Activated T-cell treated with anti-CD3 and anti-CD28 coated beads, Interleukin-2, amount 50 U/mL, for 4 hours (primary cell): ENCODE data around the gene RNU1-4. TPM values are rescaled to one million over a fixed set of nuclear protein-coding genes. Genes with fewer than 3 reads are reported as not detected.
"Not testable (repeated sequence)": the region's sequence is repeated elsewhere in the genome, so short reads cannot be mapped to it uniquely, and the experiment has no call there.

Experiments
- ATAC-seq, 2 donors: fragments of 200-7000 bp; cut with Tn5 transposase; one replicate each; pipeline ENCODE4 v1.10.0; 2021
- DNase-seq: peaks from one replicate; pipeline ENCODE4 v3.0.0-alpha.2; 2020
- H3K27me3 Mint-ChIP-seq: one replicate; pipeline ENCODE4 v1.8.0; 2021; ENCODE audit warnings: low read depth, mixed read lengths
- H3K36me3 Mint-ChIP-seq: one replicate; pipeline ENCODE4 v1.8.0; 2022; ENCODE audit warnings: mixed read lengths; ENCODE audit not compliant: insufficient read depth
- H3K4me1 Mint-ChIP-seq: one replicate; pipeline ENCODE4 v1.8.0; 2021; ENCODE audit warnings: low read depth, mixed read lengths
- H3K4me3 Mint-ChIP-seq: one replicate; pipeline ENCODE4 v1.8.0; 2021; ENCODE audit warnings: mild to moderate bottlenecking, moderate library complexity, mixed read lengths
- H3K9me3 Mint-ChIP-seq: one replicate; pipeline ENCODE4 v1.8.0; 2021; ENCODE audit warnings: mixed read lengths
- total RNA-seq, 3 donors: library from RNA; stranded (reverse); gene quantifications; one replicate each; pipeline ENCODE4 v1.2.1, GENCODE V29; 2021

Gene RNU1-4
- total RNA-seq, 3 donors from 2014 or later = 1,321 to 1,622 (median 1,616) TPM

GRCh38 chr1:16747660-16748059 lies 7.3 kb downstream of the RNU1-4 start:
- not testable (repeated sequence) for ATAC-seq, H3K4me1 Mint-ChIP-seq

GRCh38 chr1:16748710-16749109 lies 8.4 kb downstream of the RNU1-4 start:
- not testable (repeated sequence) for H3K4me3 Mint-ChIP-seq, ATAC-seq, H3K27me3 Mint-ChIP-seq

More at GRCh38 chr1:16747660-16748059, 7.3 kb downstream of the RNU1-4 start:
- H3K9me3 Mint-ChIP-seq, H3K36me3 Mint-ChIP-seq, H3K27me3 Mint-ChIP-seq, H3K4me3 Mint-ChIP-seq, DNase-seq: not testable (repeated sequence)

GRCh38 chr1:16749910-16750888 lies 9.9 kb downstream of the RNU1-4 start:
- not testable (repeated sequence) for H3K9me3 Mint-ChIP-seq

More at GRCh38 chr1:16748710-16749109, 8.4 kb downstream of the RNU1-4 start:
- not testable (repeated sequence) for DNase-seq, H3K36me3 Mint-ChIP-seq, H3K4me1 Mint-ChIP-seq, H3K9me3 Mint-ChIP-seq

DNA sequence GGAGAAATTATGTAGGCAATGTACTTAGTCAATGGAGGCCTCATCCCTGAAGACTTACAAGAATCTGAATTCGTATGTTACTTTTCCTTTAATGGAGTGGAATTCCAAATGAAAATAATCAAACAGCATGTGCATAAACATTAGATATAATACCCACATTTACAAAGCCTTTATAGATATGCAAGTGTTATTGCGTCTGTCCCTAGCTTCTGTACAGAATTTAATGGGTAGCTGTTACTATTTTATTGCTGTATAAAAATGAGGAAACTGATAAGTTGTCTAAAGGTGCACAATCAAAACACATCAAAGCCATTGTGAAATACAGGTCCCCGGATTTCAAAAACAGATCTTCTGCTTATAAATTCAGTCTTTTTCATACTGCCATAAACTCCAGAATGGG lies 12.5 kb downstream of the RNU1-4 start:
- DNase-seq, ATAC-seq, H3K4me1 Mint-ChIP-seq, H3K9me3 Mint-ChIP-seq, H3K36me3 Mint-ChIP-seq, H3K27me3 Mint-ChIP-seq, H3K4me3 Mint-ChIP-seq: not testable (repeated sequence)

More at GRCh38 chr1:16749910-16750888, 9.9 kb downstream of the RNU1-4 start:
- not testable (repeated sequence) for H3K36me3 Mint-ChIP-seq, DNase-seq, H3K4me1 Mint-ChIP-seq, H3K4me3 Mint-ChIP-seq, H3K27me3 Mint-ChIP-seq
- peak; percentile 58 to 66 for ATAC-seq

DNA sequence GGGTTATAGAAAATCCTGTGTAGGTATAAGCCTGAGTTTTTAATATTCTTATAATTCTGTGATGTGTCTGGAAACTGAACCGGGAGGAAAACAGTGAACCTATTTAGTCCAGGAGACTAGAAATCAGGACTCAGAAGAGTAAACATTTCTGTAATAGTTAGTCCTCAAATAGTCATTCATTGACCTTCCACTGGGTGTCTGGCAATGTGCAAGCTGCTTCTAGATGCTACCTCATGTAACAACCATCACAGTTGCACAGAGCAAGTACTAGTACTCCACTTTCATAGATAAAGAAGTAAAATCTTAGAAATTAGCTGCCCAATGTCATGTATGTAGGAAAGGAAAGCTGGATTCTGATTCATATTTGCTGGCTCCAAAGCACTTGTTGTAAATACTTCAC lies 15.1 kb downstream of the RNU1-4 start:
- not testable (repeated sequence) for DNase-seq, H3K9me3 Mint-ChIP-seq, H3K36me3 Mint-ChIP-seq, ATAC-seq, H3K4me3 Mint-ChIP-seq, H3K4me1 Mint-ChIP-seq, H3K27me3 Mint-ChIP-seq

GRCh38 chr1:16755932-16756331 lies 15.6 kb downstream of the RNU1-4 start:
- H3K4me3 Mint-ChIP-seq, H3K27me3 Mint-ChIP-seq, DNase-seq, ATAC-seq, H3K9me3 Mint-ChIP-seq, H3K36me3 Mint-ChIP-seq, H3K4me1 Mint-ChIP-seq: not testable (repeated sequence)

DNA sequence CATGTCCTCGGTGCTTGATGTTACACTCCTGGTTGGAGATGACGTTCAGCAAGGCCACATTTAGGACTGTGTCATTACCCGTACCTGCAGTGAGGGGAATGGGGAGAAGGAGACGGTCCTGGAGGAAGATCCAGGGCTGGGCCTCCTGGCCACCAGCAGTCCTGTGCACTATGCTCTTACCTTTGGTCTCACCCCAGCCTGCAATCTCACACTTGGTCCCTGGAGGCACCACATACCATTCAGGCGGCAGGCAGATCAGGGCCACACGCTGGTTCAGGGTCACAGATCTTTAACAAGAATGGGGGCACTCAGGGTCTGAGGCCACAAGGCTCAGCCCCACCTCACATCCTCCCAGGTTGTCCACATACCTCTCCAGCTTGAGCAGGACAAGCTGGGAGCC lies 17.3 kb downstream of the RNU1-4 start:
- not testable (repeated sequence) for H3K4me1 Mint-ChIP-seq, H3K36me3 Mint-ChIP-seq, H3K9me3 Mint-ChIP-seq, H3K27me3 Mint-ChIP-seq, ATAC-seq, DNase-seq, H3K4me3 Mint-ChIP-seq

DNA sequence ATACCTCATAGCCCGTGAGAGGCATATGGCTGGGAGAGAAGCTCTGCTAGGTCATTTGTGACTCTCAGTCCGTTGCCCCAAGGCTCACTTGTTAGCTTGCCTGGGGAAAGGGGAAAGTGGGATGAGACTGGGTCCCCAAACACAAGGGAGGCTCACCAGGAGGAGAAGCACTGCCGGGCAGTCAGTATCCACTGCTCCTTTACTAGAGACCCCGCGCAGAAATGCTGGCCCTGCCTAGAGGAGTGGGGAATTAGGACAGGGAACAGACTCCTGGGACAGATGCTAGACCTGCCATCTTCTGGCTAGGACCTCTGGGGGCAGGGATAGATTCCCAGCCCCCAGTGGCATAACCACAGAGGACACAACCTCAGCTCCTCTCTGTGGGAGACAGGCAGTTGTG lies 17.7 kb downstream of the RNU1-4 start:
- not testable (repeated sequence) for H3K4me1 Mint-ChIP-seq, H3K9me3 Mint-ChIP-seq, H3K36me3 Mint-ChIP-seq, ATAC-seq, H3K27me3 Mint-ChIP-seq, H3K4me3 Mint-ChIP-seq, DNase-seq

DNA sequence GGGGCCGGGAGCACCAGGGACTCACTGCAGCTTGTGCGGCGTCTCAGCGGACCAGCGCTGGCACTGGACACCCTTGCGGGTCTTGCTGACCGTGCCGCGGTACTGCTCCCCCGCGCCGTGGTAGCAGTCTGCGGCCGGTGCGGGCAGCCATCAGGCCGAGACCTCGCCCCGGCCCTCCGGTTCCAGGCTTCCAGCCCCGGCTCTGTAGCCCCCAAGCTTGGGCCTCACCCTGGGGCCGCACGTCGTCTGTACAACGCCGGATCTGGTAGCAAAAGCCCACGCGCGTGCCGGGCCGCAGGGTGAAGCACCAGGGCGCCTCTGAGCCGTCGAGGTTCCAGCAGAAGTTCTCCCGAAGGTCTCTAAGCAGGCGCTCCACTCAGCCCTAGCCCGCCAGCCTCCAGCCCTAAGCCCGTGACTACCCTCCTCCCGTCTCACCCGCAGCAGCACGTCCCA lies 18.8 kb downstream of the RNU1-4 start:
- H3K4me3 Mint-ChIP-seq, H3K4me1 Mint-ChIP-seq, H3K36me3 Mint-ChIP-seq, H3K27me3 Mint-ChIP-seq, DNase-seq, H3K9me3 Mint-ChIP-seq: not testable (repeated sequence)
- peak; percentile 36 to 57 for ATAC-seq

GRCh38 chr1:16759650-16760455 lies 19.5 kb downstream of the RNU1-4 start:
- not testable (repeated sequence) for H3K9me3 Mint-ChIP-seq, H3K4me3 Mint-ChIP-seq, H3K4me1 Mint-ChIP-seq, DNase-seq, H3K36me3 Mint-ChIP-seq, H3K27me3 Mint-ChIP-seq
- peak; percentile 43 to 58 for ATAC-seq

DNA sequence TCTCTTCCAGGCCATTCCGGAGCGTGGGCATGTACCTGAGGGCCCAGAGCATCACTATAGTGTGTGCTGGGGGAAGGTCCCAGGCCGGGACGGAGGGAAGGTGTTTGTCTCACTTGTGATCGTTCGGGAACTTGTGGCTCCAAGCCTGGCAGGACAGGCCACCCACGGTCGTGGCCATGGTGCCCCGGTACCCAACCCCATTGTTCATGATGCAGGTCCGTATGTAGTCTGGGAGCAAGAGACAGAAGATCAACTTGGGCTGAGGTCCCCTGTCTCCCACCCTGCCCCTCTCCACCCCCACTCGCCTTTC lies 20.1 kb downstream of the RNU1-4 start:
- ATAC-seq, H3K9me3 Mint-ChIP-seq, DNase-seq, H3K4me1 Mint-ChIP-seq, H3K4me3 Mint-ChIP-seq, H3K36me3 Mint-ChIP-seq: not testable (repeated sequence)
- H3K27me3 Mint-ChIP-seq = peaks cover 14% of the 10 kb centered on the region

DNA sequence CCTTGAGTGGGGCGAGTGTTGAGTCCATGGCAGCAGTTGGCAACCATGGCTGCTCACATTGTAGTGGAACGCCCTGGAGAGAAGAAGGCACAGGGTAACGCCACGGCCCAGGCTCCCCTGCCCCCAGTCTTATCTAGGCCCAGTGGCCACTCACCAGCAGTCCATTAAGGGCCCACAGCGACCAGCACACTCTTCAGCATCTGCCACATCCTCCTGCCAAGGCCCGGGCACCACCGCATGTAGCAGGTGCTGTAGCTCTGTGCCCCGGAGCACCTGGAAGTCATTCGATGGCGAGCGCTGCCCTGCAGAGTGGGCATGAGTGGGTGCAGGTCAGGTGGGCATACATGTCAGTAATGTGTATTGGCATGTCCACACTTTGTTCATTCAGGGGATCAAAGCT lies 20.5 kb downstream of the RNU1-4 start:
- peaks cover 16% of the 10 kb centered on the region for H3K27me3 Mint-ChIP-seq
- not testable (repeated sequence) for H3K9me3 Mint-ChIP-seq, DNase-seq, H3K4me3 Mint-ChIP-seq, H3K36me3 Mint-ChIP-seq, H3K4me1 Mint-ChIP-seq, ATAC-seq

DNA sequence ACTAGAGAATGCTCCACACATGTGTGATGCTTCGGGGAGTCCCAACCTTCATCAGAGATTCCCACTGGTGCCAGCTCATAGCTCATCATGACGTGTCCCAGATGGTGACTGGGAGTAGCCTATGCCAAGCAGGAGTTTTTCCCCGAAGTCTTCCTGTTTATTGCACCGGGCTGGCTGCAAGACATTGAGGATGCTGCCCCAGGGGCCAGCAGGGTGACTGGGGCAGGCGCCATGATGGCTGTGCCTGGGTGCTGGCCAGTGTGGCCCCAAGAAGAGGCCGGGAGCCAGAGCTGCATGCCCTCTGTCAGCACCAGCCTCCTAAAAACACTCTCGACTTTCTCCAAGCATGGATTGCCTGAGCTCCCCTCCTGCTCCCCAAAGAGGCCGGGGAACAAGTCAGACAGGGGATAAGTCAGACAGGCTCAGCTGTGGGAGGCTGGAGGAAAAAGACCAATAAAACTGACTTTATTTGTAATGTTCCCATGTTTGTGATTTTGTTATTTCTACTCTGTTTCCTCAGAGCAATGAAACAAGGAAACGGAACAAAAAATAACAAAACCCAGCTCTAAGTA lies 24.0 kb downstream of the RNU1-4 start:
- H3K4me1 Mint-ChIP-seq, H3K36me3 Mint-ChIP-seq, ATAC-seq, H3K9me3 Mint-ChIP-seq, H3K4me3 Mint-ChIP-seq, DNase-seq: not testable (repeated sequence)
- H3K27me3 Mint-ChIP-seq = peaks cover 22% of the 10 kb centered on the region

- H3K36me3 Mint-ChIP-seq, H3K4me1 Mint-ChIP-seq, H3K9me3 Mint-ChIP-seq, ATAC-seq, DNase-seq, H3K4me3 Mint-ChIP-seq: not testable (repeated sequence)
- peaks cover 23% of the 10 kb centered on the region for H3K27me3 Mint-ChIP-seq
Observed at GRCh38 chr1:16764820-16765655, 24.7 kb downstream of the RNU1-4 start.
